Sigmoid colon (tissue), 7 donors: ENCODE results near the gene S1PR4. TPM values are rescaled to one million over a fixed set of nuclear protein-coding genes. Genes with fewer than 3 reads are reported as not detected.

Experiments used
- DNase-seq: peaks from one replicate; pipeline ENCODE4 v3.0.0-alpha.2; 2019
- H3K27ac ChIP-seq, 4 donors: fragments of 200-600 bp; sonication (generic); one replicate each; pipeline ENCODE4 v1.5.1; 2016 to 2019; ENCODE audit warnings: mild to moderate bottlenecking in 1 of 4
- H3K27me3 ChIP-seq, 3 donors: fragments of 200-600 bp; sonication (generic); one replicate each; pipeline ENCODE4 v1.5.1; 2019; ENCODE audit warnings: mild to moderate bottlenecking in 1 of 3
- H3K36me3 ChIP-seq, 4 donors: fragments of 200-600 bp; sonication (generic); one replicate each; pipeline ENCODE4 v1.5.1; 2016 to 2019
- H3K4me1 ChIP-seq, 4 donors: fragments of 200-600 bp; sonication (generic); one replicate each; pipeline ENCODE4 v1.5.1; 2017 to 2019
- H3K4me3 ChIP-seq, 4 donors: fragments of 200-600 bp; sonication (generic); one replicate each; pipeline ENCODE4 v1.5.1; 2017 to 2019; ENCODE audit warnings: mild to moderate bottlenecking in 2 of 4, moderate library complexity in 1 of 4
- H3K9me3 ChIP-seq, 4 donors: fragments of 200-600 bp in 3 of 4; sonication (generic) in 3 of 4; one replicate each; pipeline versions ENCODE4 v1.5.1 to v1.6.1; 2013 to 2019
- EP300 ChIP-seq, 4 donors: sonication (generic); formaldehyde crosslinking; IDR thresholded peaks; one replicate each; pipeline ENCODE4 v1.6.1; 2017; ENCODE audit warnings: antibody characterized with exemption in 4 of 4
- POLR2A ChIP-seq, 2 donors: fragments of 450-650 bp; IDR thresholded peaks; one replicate each; pipeline ENCODE4 v1.6.1; 2016; ENCODE audit warnings: antibody characterized with exemption in 2 of 2, mild to moderate bottlenecking in 2 of 2, moderate library complexity in 2 of 2
- POLR2AphosphoS5 ChIP-seq, 4 donors: sonication (generic); formaldehyde crosslinking; IDR thresholded peaks; one replicate each; pipeline ENCODE4 v1.6.1; 2017; ENCODE audit warnings: antibody characterized with exemption in 4 of 4
- WGBS, 2 donors: extraction: QIAGEN DNeasy Blood & Tissue Kit; methylation state at CpG; one replicate each; pipeline ENCODE4 v1.1.7; 2013; 5-methylcytosine and 5-hydroxymethylcytosine counted together
- intact Hi-C: fragments of 100-400 bp; cut with DNase I; formaldehyde crosslinking; loops from one replicate; pipeline ENCODE4 v1.15.1; 2023
- polyA plus RNA-seq, 3 donors: library from polyadenylated mRNA; stranded (reverse); fragments of 200-250 nt; gene quantifications; one replicate each; pipeline ENCODE4 v1.2.3, GENCODE V29; 2013
- total RNA-seq, 4 donors: library from RNA; depleted of rRNA; stranded (reverse); fragments of >200 nt; gene quantifications; one replicate each; pipeline ENCODE4 v1.1.0, GENCODE V29; 2016
- TF ChIP-seq, protein P1 (sequence below), 4 experiments: fragments of 450-650 bp in 3 of 4; fragments of 200-600 bp in 1 of 4; IDR thresholded peaks; one replicate each; pipeline ENCODE4 v1.5.1; 2016 to 2019; ENCODE audit warnings: antibody characterized with exemption in 4 of 4, mild to moderate bottlenecking in 3 of 4, moderate library complexity in 2 of 4
- donor health status: healthy with polysubstance abuse.
- donor health status: Bipolar disorder and iron deficiency.
- donor health status: healthy.

S1PR4 gene
- total and polyA plus RNA-seq, 7 donors = 0.33 to 24.4 (median 0.60) TPM; not detected in 2

- Histone ChIP-seq H3K4me1 (no peaks in the 10 kb centered on the region), H3K27ac (no peak overlapping the region), H3K9me3 (no peaks in the 10 kb centered on the region), H3K27me3 (peaks cover 0 to 24% (median 0%) of the 10 kb centered on the region in 3 donors), H3K36me3 (no peaks in the 10 kb centered on the region), H3K4me3 (no peak overlapping the region)
- TF ChIP-seq EP300 (IDR thresholded peaks at IDR 0.05) (no peak), POLR2A (IDR thresholded peaks at IDR 0.05) (no peak), POLR2AphosphoS5 (IDR thresholded peaks at IDR 0.05) (no peak)
- TF ChIP-seq, protein P1, sequence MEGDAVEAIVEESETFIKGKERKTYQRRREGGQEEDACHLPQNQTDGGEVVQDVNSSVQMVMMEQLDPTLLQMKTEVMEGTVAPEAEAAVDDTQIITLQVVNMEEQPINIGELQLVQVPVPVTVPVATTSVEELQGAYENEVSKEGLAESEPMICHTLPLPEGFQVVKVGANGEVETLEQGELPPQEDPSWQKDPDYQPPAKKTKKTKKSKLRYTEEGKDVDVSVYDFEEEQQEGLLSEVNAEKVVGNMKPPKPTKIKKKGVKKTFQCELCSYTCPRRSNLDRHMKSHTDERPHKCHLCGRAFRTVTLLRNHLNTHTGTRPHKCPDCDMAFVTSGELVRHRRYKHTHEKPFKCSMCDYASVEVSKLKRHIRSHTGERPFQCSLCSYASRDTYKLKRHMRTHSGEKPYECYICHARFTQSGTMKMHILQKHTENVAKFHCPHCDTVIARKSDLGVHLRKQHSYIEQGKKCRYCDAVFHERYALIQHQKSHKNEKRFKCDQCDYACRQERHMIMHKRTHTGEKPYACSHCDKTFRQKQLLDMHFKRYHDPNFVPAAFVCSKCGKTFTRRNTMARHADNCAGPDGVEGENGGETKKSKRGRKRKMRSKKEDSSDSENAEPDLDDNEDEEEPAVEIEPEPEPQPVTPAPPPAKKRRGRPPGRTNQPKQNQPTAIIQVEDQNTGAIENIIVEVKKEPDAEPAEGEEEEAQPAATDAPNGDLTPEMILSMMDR (IDR thresholded peaks at IDR 0.05) = no peak
- 63 to 70% methylated on average over 20 of the region's 20 CpGs for WGBS, 2 donors
- intact Hi-C loops = no loop called here
- DNase-seq = no peak
These were observed 32.5 kb upstream of the S1PR4 start for GRCh38 chr19:3145909-3146676.

DNA sequence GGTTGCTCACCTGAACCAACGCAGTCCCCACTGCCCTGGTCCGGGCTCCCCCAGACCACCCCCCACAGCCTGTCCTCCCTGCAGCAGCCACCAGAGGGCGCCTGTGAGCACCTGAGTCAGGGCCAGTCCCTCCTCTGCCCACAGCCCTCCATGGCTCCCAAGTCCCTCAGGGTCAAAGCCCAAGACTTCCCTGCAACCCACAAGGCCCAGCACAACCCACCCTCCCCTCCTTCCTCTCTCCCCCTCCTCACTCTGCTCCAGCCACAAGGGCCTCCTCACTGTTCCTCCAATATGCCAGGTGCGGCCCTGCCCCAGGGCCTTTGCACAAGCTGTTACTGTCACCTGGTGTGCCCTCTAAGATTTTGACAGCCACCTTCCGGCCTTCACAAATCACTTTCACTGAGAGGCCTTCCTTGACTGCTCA, 31.9 kb upstream of the S1PR4 start:
- intact Hi-C loops = no loop called here
- Histone ChIP-seq H3K4me1 (no peaks in the 10 kb centered on the region), H3K36me3 (no peaks in the 10 kb centered on the region), H3K27ac (no peak overlapping the region), H3K9me3 (no peaks in the 10 kb centered on the region), H3K4me3 (no peak overlapping the region), H3K27me3 (peaks cover 0 to 24% (median 0%) of the 10 kb centered on the region in 3 donors)
- no peak for TF ChIP-seq EP300 (IDR thresholded peaks at IDR 0.05)
- TF ChIP-seq, protein P1 (IDR thresholded peaks at IDR 0.05) = peak in 3 of 4 experiments; percentile 11 to 52 (median 13)
- WGBS, 2 donors = 53 to 70% methylated on average over 5 of the region's 5 CpGs
- DNase-seq = no peak

DNA sequence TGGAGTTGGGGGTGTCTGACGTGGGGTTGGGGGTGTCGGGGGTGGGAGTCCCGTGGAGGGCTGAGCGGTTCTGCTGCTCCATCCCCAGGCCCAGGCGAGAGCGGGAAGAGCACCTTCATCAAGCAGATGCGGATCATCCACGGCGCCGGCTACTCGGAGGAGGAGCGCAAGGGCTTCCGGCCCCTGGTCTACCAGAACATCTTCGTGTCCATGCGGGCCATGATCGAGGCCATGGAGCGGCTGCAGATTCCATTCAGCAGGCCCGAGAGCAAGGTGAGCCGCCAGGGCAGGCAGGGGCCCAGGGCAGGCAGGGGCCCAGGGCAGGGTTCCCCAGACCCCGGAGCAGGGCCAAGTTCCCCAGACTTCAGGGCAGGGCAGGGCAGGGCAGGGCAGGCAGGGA, 30.1 kb upstream of the S1PR4 start:
- H3K4me1 ChIP-seq = no peaks in the 10 kb centered on the region
- H3K27ac ChIP-seq = no peak overlapping the region
- intact Hi-C loops = no loop called here
- H3K9me3 ChIP-seq = no peaks in the 10 kb centered on the region
- no peak for DNase-seq
- H3K27me3 ChIP-seq = peaks cover 0 to 24% (median 0%) of the 10 kb centered on the region in 3 donors
- H3K36me3 ChIP-seq = no peaks in the 10 kb centered on the region
- 93% methylated on average over 20 of the region's 20 CpGs for WGBS, 2 donors
- H3K4me3 ChIP-seq = no peak overlapping the region
- TF ChIP-seq POLR2A (IDR thresholded peaks at IDR 0.05) (no peak), EP300 (IDR thresholded peaks at IDR 0.05) (no peak), POLR2AphosphoS5 (IDR thresholded peaks at IDR 0.05) (no peak)
- TF ChIP-seq, protein P1 (IDR thresholded peaks at IDR 0.05) = no peak

DNA sequence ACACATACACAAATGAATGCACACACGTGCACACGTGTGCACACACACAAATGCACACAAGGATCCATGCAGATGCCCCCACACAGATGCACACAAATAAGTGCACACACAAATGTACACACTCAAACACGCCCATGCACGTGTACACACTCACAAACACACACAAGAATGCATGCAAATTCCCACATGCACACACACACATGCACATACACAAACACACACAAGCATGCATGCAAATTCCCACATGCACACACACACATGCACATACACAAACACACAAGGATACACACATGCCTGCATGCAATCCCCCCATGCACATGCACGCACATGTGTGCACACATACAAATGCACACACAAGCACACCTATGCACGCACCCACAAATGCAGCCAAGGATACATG, 29.5 kb upstream of the S1PR4 start:
- TF ChIP-seq, protein P1 (IDR thresholded peaks at IDR 0.05) = no peak
- TF ChIP-seq POLR2A (IDR thresholded peaks at IDR 0.05) (no peak), EP300 (IDR thresholded peaks at IDR 0.05) (no peak), POLR2AphosphoS5 (IDR thresholded peaks at IDR 0.05) (no peak)
- H3K9me3 ChIP-seq = no peaks in the 10 kb centered on the region
- 86 to 93% methylated on average over 6 of the region's 6 CpGs for WGBS, 2 donors
- H3K27ac ChIP-seq = no peak overlapping the region
- intact Hi-C loops = no loop called here
- H3K4me1 ChIP-seq = no peaks in the 10 kb centered on the region
- H3K36me3 ChIP-seq = no peaks in the 10 kb centered on the region
- H3K27me3 ChIP-seq = peaks cover 0 to 24% (median 0%) of the 10 kb centered on the region in 3 donors
- no peak overlapping the region for H3K4me3 ChIP-seq
- no peak for DNase-seq
